ENCODE measurements around the gene TOR1AIP2. TPM values are rescaled to one million over a fixed set of nuclear protein-coding genes. Genes with fewer than 3 reads are reported as not detected.

TOR1AIP2 gene
- total RNA-seq, 2 donors from 2014 or later: 70.9 to 78.3 TPM

DNA sequence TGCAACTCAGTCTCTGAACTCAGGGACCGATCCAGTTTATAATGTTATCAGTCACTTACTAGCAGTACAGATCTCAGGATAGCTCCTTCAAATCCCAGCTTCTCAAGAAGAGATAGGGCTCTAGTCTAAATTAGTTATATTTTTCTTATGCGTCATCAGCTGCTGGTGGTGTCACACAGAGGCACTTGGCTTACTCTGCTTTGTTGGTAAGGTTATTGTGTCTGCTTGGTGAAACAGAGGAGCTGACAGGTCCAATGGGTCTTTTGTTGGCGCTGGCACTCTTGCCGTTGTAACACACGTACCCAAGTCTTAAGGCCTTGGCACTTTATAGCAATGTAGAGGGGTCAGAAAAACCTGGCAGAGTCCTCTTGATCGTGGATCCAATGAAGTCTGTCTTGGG is 12.2 kb downstream of the TOR1AIP2 start:
- no peak overlapping the region for H3K4me3 Mint-ChIP-seq
- TF ChIP-seq, protein P1, sequence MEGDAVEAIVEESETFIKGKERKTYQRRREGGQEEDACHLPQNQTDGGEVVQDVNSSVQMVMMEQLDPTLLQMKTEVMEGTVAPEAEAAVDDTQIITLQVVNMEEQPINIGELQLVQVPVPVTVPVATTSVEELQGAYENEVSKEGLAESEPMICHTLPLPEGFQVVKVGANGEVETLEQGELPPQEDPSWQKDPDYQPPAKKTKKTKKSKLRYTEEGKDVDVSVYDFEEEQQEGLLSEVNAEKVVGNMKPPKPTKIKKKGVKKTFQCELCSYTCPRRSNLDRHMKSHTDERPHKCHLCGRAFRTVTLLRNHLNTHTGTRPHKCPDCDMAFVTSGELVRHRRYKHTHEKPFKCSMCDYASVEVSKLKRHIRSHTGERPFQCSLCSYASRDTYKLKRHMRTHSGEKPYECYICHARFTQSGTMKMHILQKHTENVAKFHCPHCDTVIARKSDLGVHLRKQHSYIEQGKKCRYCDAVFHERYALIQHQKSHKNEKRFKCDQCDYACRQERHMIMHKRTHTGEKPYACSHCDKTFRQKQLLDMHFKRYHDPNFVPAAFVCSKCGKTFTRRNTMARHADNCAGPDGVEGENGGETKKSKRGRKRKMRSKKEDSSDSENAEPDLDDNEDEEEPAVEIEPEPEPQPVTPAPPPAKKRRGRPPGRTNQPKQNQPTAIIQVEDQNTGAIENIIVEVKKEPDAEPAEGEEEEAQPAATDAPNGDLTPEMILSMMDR (conservative IDR thresholded peaks at IDR 0.05): no peak
- WGBS, 2 experiments (ENCODE audit: insufficient coverage in 1 of 2, insufficient read length in 1 of 2): 96 to 99% methylated on average over 6 of the region's 6 CpGs
- DNase-seq: no peak
- no peaks in the 10 kb centered on the region for H3K9me3 Mint-ChIP-seq
- H3K36me3 ChIP-seq (ENCODE audit: control insufficient read depth, insufficient read depth, low read length): peaks cover 87% of the 10 kb centered on the region
- H3K36me3 Mint-ChIP-seq (ENCODE audit: low read depth): peaks cover 55% of the 10 kb centered on the region
- no peaks in the 10 kb centered on the region for H3K9me3 ChIP-seq (ENCODE audit: control insufficient read depth, low read length)
- H3K27me3 Mint-ChIP-seq (ENCODE audit: insufficient read depth): no peaks in the 10 kb centered on the region
- H3K27ac ChIP-seq (ENCODE audit: low read depth, low read length): no peak overlapping the region
- H3K27ac Mint-ChIP-seq: no peak overlapping the region
- H3K4me3 ChIP-seq (ENCODE audit: low read length): no peak overlapping the region
- no peak overlapping the region for H3K9ac ChIP-seq (ENCODE audit: extremely low read depth, low read length, poor library complexity, severe bottlenecking)
- H3K4me1 Mint-ChIP-seq: peaks cover 3% of the 10 kb centered on the region
- no peaks in the 10 kb centered on the region for H3K4me1 ChIP-seq (ENCODE audit: control insufficient read depth, insufficient read depth, low read length)
- no peaks in the 10 kb centered on the region for H3K27me3 ChIP-seq (ENCODE audit: control insufficient read depth, insufficient read depth, low read length, poor library complexity, severe bottlenecking)

DNA sequence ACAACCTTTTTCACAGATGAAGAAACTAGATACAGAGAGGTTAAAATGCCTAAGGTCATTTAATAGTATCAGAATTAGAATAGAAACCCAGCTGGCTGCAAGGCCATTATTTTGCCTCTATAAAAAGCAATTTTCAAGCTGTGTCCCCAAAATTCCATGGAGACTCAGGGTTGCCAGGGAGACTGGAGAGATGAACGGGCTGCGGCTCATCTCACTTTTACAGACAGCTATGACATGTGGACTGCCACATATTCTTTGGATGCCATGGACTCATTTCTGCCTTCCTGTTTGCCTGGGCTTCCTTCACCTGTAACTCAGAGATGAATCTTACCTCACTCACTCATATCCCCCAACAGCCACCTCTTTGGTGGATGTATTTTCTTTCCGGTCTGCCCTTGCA is 17.0 kb downstream of the TOR1AIP2 start:
- Histone ChIP-seq H3K27me3 (ENCODE audit: control insufficient read depth, insufficient read depth, low read length, poor library complexity, severe bottlenecking) (no peaks in the 10 kb centered on the region), H3K36me3 (ENCODE audit: control insufficient read depth, insufficient read depth, low read length) (peaks cover 60% of the 10 kb centered on the region), H3K4me1 (ENCODE audit: control insufficient read depth, insufficient read depth, low read length) (no peaks in the 10 kb centered on the region), H3K9ac (ENCODE audit: extremely low read depth, low read length, poor library complexity, severe bottlenecking) (no peak overlapping the region), H3K4me3 (ENCODE audit: low read length) (no peak overlapping the region), H3K27ac (ENCODE audit: low read depth, low read length) (no peak overlapping the region), H3K9me3 (ENCODE audit: control insufficient read depth, low read length) (no peaks in the 10 kb centered on the region)
- H3K4me3 Mint-ChIP-seq: no peak overlapping the region
- no peak overlapping the region for H3K27ac Mint-ChIP-seq
- 96% methylated on average over 3 of the region's 3 CpGs; no CpG with 5 or more reads in 1 of the 2 experiments for WGBS, 2 experiments (ENCODE audit: insufficient coverage in 1 of 2, insufficient read length in 1 of 2)
- H3K36me3 Mint-ChIP-seq (ENCODE audit: low read depth): peaks cover 36% of the 10 kb centered on the region
- DNase-seq: no peak
- no peaks in the 10 kb centered on the region for H3K9me3 Mint-ChIP-seq
- no peaks in the 10 kb centered on the region for H3K4me1 Mint-ChIP-seq
- H3K27me3 Mint-ChIP-seq (ENCODE audit: insufficient read depth): no peaks in the 10 kb centered on the region
- TF ChIP-seq, protein P1 (conservative IDR thresholded peaks at IDR 0.05): no peak

DNA sequence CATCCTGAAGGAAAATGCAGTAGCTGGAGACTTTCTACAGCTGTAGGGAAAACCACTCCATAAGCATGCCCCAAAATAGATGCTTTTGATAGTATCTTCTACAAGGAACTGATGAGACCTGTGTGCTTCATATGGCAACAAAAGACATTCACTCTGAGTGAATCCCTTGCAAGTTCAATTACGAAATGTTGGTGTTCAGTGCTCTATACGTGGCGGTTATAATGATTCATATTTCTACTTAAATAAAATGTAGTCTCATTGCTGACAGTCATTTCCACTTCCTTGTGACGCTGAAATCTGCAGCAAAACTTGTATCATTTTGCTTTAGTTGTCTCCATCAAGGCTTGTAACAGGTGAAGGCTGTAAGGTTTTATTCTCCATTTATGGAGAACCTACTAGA is 20.6 kb downstream of the TOR1AIP2 start:
- peaks cover 12% of the 10 kb centered on the region for H3K36me3 Mint-ChIP-seq (ENCODE audit: low read depth)
- no peaks in the 10 kb centered on the region for H3K4me1 Mint-ChIP-seq
- Histone ChIP-seq H3K36me3 (ENCODE audit: control insufficient read depth, insufficient read depth, low read length) (peaks cover 36% of the 10 kb centered on the region), H3K27ac (ENCODE audit: low read depth, low read length) (no peak overlapping the region), H3K9me3 (ENCODE audit: control insufficient read depth, low read length) (no peaks in the 10 kb centered on the region), H3K9ac (ENCODE audit: extremely low read depth, low read length, poor library complexity, severe bottlenecking) (no peak overlapping the region), H3K4me1 (ENCODE audit: control insufficient read depth, insufficient read depth, low read length) (no peaks in the 10 kb centered on the region), H3K27me3 (ENCODE audit: control insufficient read depth, insufficient read depth, low read length, poor library complexity, severe bottlenecking) (no peaks in the 10 kb centered on the region), H3K4me3 (ENCODE audit: low read length) (no peak overlapping the region)
- WGBS, 2 experiments (ENCODE audit: insufficient coverage in 1 of 2, insufficient read length in 1 of 2): 91% methylated on average over 4 of the region's 4 CpGs; no CpG with 5 or more reads in 1 of the 2 experiments
- no peak for DNase-seq
- TF ChIP-seq, protein P1 (conservative IDR thresholded peaks at IDR 0.05): no peak
- no peaks in the 10 kb centered on the region for H3K9me3 Mint-ChIP-seq
- no peak overlapping the region for H3K4me3 Mint-ChIP-seq
- no peak overlapping the region for H3K27ac Mint-ChIP-seq
- H3K27me3 Mint-ChIP-seq (ENCODE audit: insufficient read depth): no peaks in the 10 kb centered on the region
